Loucy (cell line): ENCODE results near the gene HBB.
"Not testable (repeated sequence)": the region's sequence is repeated elsewhere in the genome, so short reads cannot be mapped to it uniquely, and the experiment has no call there.

ENCODE experiments used
- H2AFZ ChIP-seq: fragments of 200-600 bp; sonication (generic); 2 replicates; pipeline ENCODE4 v1.6.0; 2016; ENCODE audit warnings: antibody characterized with exemption, mild to moderate bottlenecking, low read length, moderate library complexity
- H3F3A ChIP-seq: fragments of 200-600 bp; 2 replicates; pipeline ENCODE4 v1.6.0; 2016; ENCODE audit warnings: antibody characterized with exemption, low read depth, mild to moderate bottlenecking
- H3K27me3 ChIP-seq: fragments of 200-600 bp; sonication (generic); 2 replicates; pipeline ENCODE4 v1.6.1; 2014; ENCODE audit warnings: low read length, mild to moderate bottlenecking; ENCODE audit not compliant: insufficient read depth, poor library complexity, severe bottlenecking
- H3K36me3 ChIP-seq: fragments of 200-600 bp; sonication (generic); 2 replicates; pipeline ENCODE4 v1.6.1; 2016; ENCODE audit warnings: low read length; ENCODE audit not compliant: insufficient read depth
- H3K4me1 ChIP-seq: fragments of 200-600 bp; sonication (generic); 2 replicates; pipeline ENCODE4 v1.5.1; 2014; ENCODE audit warnings: low read length, mild to moderate bottlenecking; ENCODE audit not compliant: insufficient read depth, poor library complexity, severe bottlenecking
- H3K4me2 ChIP-seq: fragments of 200-600 bp; sonication (generic); 2 replicates; pipeline ENCODE4 v1.6.0; 2014; ENCODE audit warnings: antibody characterized with exemption, low read length, low read depth, mild to moderate bottlenecking; ENCODE audit not compliant: poor library complexity, severe bottlenecking
- H3K4me3 ChIP-seq: fragments of 200-600 bp; sonication (generic); 2 replicates; pipeline ENCODE4 v1.5.1; 2014; ENCODE audit warnings: low read length, mild to moderate bottlenecking, mixed read lengths; ENCODE audit not compliant: poor library complexity, severe bottlenecking
- H3K79me2 ChIP-seq: fragments of 200-600 bp; sonication (generic); 2 replicates; pipeline ENCODE4 v1.6.1; 2014; ENCODE audit warnings: low read length; ENCODE audit not compliant: insufficient read depth
- H3K9ac ChIP-seq: fragments of 200-600 bp; sonication (generic); 2 replicates; pipeline ENCODE4 v1.6.0; 2014; ENCODE audit warnings: mild to moderate bottlenecking, low read depth, low read length, moderate library complexity; ENCODE audit not compliant: poor library complexity, severe bottlenecking
- H3K9me2 ChIP-seq: fragments of 200-600 bp; sonication (generic); replicated peaks from 2 replicates; pipeline ENCODE4 v1.6.1; 2016; ENCODE audit warnings: low read depth, low read length, mixed read lengths
- H3K9me3 ChIP-seq: fragments of 200-600 bp; sonication (generic); 2 replicates; pipeline ENCODE4 v1.6.1; 2014; ENCODE audit warnings: mild to moderate bottlenecking, antibody characterized with exemption, low read length, low read depth; ENCODE audit not compliant: insufficient read depth
- H4K20me1 ChIP-seq: fragments of 200-600 bp; sonication (generic); 2 replicates; pipeline ENCODE4 v1.6.0; 2014; ENCODE audit warnings: antibody characterized with exemption, low read length, mild to moderate bottlenecking; ENCODE audit not compliant: insufficient read depth, poor library complexity, severe bottlenecking
- EZH2phosphoT487 ChIP-seq: fragments of 200-600 bp; IDR thresholded peaks from 2 replicates; pipeline ENCODE4 v1.6.1; 2018; ENCODE audit warnings: antibody characterized with exemption, mild to moderate bottlenecking, moderate library complexity, borderline replicate concordance
- TF ChIP-seq, protein P1 (sequence below): fragments of 200-600 bp; sonication (generic); conservative IDR thresholded peaks from 2 replicates; pipeline ENCODE4 v1.5.1; 2014; ENCODE audit warnings: mild to moderate bottlenecking, antibody characterized with exemption, low read length

The HBB gene

GRCh38 chr11:5250543-5251204 is 23.8 kb upstream of the HBB start:
- no peaks in the 10 kb centered on the region for H4K20me1 ChIP-seq
- H3K27me3 ChIP-seq = no peaks in the 10 kb centered on the region
- no peaks in the 10 kb centered on the region for H3K9me2 ChIP-seq
- H3K9ac ChIP-seq = no peak overlapping the region
- no peak overlapping the region for H2AFZ ChIP-seq
- no peak overlapping the region for H3K4me2 ChIP-seq
- no peaks in the 10 kb centered on the region for H3K79me2 ChIP-seq
- H3F3A ChIP-seq = no peaks in the 10 kb centered on the region
- no peaks in the 10 kb centered on the region for H3K4me1 ChIP-seq
- H3K4me3 ChIP-seq = no peak overlapping the region
- TF ChIP-seq, protein P1, sequence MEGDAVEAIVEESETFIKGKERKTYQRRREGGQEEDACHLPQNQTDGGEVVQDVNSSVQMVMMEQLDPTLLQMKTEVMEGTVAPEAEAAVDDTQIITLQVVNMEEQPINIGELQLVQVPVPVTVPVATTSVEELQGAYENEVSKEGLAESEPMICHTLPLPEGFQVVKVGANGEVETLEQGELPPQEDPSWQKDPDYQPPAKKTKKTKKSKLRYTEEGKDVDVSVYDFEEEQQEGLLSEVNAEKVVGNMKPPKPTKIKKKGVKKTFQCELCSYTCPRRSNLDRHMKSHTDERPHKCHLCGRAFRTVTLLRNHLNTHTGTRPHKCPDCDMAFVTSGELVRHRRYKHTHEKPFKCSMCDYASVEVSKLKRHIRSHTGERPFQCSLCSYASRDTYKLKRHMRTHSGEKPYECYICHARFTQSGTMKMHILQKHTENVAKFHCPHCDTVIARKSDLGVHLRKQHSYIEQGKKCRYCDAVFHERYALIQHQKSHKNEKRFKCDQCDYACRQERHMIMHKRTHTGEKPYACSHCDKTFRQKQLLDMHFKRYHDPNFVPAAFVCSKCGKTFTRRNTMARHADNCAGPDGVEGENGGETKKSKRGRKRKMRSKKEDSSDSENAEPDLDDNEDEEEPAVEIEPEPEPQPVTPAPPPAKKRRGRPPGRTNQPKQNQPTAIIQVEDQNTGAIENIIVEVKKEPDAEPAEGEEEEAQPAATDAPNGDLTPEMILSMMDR = no peak
- TF ChIP-seq EZH2phosphoT487 = no peak
- H3K36me3 ChIP-seq = no peaks in the 10 kb centered on the region
- no peaks in the 10 kb centered on the region for H3K9me3 ChIP-seq

DNA sequence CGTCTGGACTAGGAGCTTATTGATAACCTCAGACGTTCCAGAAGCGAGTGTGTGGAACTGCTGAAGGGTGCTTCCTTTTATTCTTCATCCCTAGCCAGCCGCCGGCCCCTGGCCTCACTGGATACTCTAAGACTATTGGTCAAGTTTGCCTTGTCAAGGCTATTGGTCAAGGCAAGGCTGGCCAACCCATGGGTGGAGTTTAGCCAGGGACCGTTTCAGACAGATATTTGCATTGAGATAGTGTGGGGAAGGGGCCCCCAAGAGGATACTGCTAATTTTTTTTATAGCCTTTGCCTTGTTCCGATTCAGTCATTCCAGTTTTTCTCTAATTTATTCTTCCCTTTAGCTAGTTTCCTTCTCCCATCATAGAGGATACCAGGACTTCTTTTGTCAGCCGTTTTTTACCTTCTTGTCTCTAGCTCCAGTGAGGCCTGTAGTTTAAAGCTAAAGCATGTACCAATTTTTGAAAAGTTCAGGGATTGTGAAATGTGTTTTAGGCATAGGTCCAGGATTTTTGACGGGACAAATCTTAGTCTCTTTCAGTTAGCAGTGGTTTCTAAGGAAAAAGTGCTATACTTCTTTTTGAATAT is 23.0 kb upstream of the HBB start, which contains the start of gene HBG1:
TSS of gene HBG1 (minus strand) at position 51 of the 590 bp plus-strand sequence. CDS start 53 bp downstream, outside the sequence.
- H3F3A ChIP-seq, H3K9me3 ChIP-seq, H3K79me2 ChIP-seq, H3K4me3 ChIP-seq, H2AFZ ChIP-seq, H3K27me3 ChIP-seq, H3K9me2 ChIP-seq, H3K4me2 ChIP-seq, H3K9ac ChIP-seq, H3K4me1 ChIP-seq, H3K36me3 ChIP-seq, H4K20me1 ChIP-seq: not testable (repeated sequence)

GRCh38 chr11:5248498-5248897 is 21.6 kb upstream of the HBB start:
- H3K4me2 ChIP-seq, H3K36me3 ChIP-seq, H3F3A ChIP-seq, H3K9me2 ChIP-seq, H3K9me3 ChIP-seq, H3K9ac ChIP-seq, H3K79me2 ChIP-seq, H3K27me3 ChIP-seq, H2AFZ ChIP-seq, H3K4me1 ChIP-seq, H4K20me1 ChIP-seq, H3K4me3 ChIP-seq: not testable (repeated sequence)

DNA sequence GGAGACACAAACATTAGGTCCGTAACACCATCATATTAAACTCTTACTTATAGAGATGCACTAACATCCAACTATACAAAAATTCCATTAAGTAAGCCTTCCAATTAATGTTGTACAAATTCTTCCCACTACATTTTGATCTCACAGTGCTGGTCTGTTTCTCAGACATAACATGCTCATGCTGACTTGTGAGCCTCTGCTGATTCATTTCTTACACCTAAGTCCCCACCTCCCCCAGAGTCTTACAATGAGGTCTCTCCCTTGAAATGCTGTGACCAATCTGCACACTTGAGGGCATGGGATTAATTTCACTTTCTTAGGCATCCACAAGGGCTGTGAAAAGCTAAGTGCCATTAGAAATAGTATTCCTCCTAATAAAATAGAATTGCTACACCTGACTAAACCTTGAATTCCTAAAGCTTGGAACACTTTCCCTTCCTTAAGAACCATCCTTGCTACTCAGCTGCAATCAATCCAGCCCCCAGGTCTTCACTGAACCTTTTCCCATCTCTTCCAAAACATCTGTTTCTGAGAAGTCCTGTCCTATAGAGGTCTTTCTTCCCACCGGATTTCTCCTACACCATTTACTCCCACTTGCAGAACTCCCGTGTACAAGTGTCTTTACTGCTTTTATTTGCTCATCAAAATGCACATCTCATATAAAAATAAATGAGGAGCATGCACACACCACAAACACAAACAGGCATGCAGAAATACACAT is 20.8 kb upstream of the HBB start:
- Histone ChIP-seq H3K9ac (no peak overlapping the region), H3K79me2 (no peaks in the 10 kb centered on the region), H4K20me1 (no peaks in the 10 kb centered on the region), H3K9me3 (no peaks in the 10 kb centered on the region), H2AFZ (no peak overlapping the region), H3F3A (no peaks in the 10 kb centered on the region), H3K4me1 (peaks cover 5% of the 10 kb centered on the region), H3K9me2 (no peaks in the 10 kb centered on the region), H3K4me3 (no peak overlapping the region), H3K36me3 (no peaks in the 10 kb centered on the region), H3K4me2 (no peak overlapping the region), H3K27me3 (no peaks in the 10 kb centered on the region)
- TF ChIP-seq EZH2phosphoT487 = no peak
- TF ChIP-seq, protein P1 = no peak
